Smooth muscle cell (in vitro differentiated cells): ENCODE results near the gene TAX1BP3. TPM values are rescaled to one million over a fixed set of nuclear protein-coding genes. Genes with fewer than 3 reads are reported as not detected.

Experiments used
- DNase-seq: peaks from one replicate; lab custom pipeline; 2025; ENCODE audit not compliant: unreplicated experiment; lab: John Stamatoyannopoulos, UW
- H2AFZ ChIP-seq: fragments of 200-600 bp; sonication (generic); 2 replicates; pipeline ENCODE4 v1.6.0; 2016; ENCODE audit warnings: antibody characterized with exemption, low read depth, mild to moderate bottlenecking
- H3F3A ChIP-seq: fragments of 200-600 bp; sonication (generic); 2 replicates; pipeline ENCODE4 v1.6.0; 2017; ENCODE audit warnings: antibody characterized with exemption, low read depth
- H3K27ac ChIP-seq: fragments of 200-600 bp; sonication (generic); 2 replicates; pipeline ENCODE4 v1.5.1; 2016; ENCODE audit warnings: low read depth, mild to moderate bottlenecking
- H3K27me3 ChIP-seq: fragments of 200-600 bp; sonication (generic); 2 replicates; pipeline ENCODE4 v1.6.1; 2016; ENCODE audit warnings: low read depth, mild to moderate bottlenecking
- H3K36me3 ChIP-seq: fragments of 200-600 bp; sonication (generic); 2 replicates; pipeline ENCODE4 v1.5.1; 2016; ENCODE audit warnings: low read depth
- H3K4me1 ChIP-seq: fragments of 200-600 bp; sonication (generic); 2 replicates; pipeline ENCODE4 v1.5.1; 2016; ENCODE audit warnings: low read depth
- H3K4me2 ChIP-seq: fragments of 200-600 bp; sonication (generic); 2 replicates; pipeline ENCODE4 v1.6.0; 2016; ENCODE audit warnings: mild to moderate bottlenecking
- H3K4me3 ChIP-seq: fragments of 200-600 bp; sonication (generic); 2 replicates; pipeline ENCODE4 v1.5.1; 2016; ENCODE audit warnings: mild to moderate bottlenecking
- H3K79me2 ChIP-seq: fragments of 200-600 bp; sonication (generic); 2 replicates; pipeline ENCODE4 v1.6.0; 2016; ENCODE audit warnings: low read depth, mild to moderate bottlenecking
- H3K9ac ChIP-seq: fragments of 200-600 bp; sonication (generic); 2 replicates; pipeline ENCODE4 v1.6.0; 2016; ENCODE audit warnings: low read depth
- H3K9me3 ChIP-seq: fragments of 200-600 bp; sonication (generic); replicated peaks from 2 replicates; pipeline ENCODE4 v1.5.1; 2016; ENCODE audit warnings: low read depth
- H4K20me1 ChIP-seq: fragments of 200-600 bp; sonication (generic); 2 replicates; pipeline ENCODE4 v1.6.0; 2016; ENCODE audit warnings: low read depth
- WGBS: methylation state at CpG from one replicate; pipeline ENCODE4 v1.1.7; 2016; ENCODE audit warnings: low lambda C conversion rate; 5-methylcytosine and 5-hydroxymethylcytosine counted together
- polyA plus RNA-seq: library from polyadenylated mRNA; unstranded; fragments of >200 nt; fragmentation: Nextera tagmentation; extraction: Ambion mirVana; gene quantifications from 2 replicates; pipeline ENCODE4 v1.2.1, GENCODE V29; 2016
- total RNA-seq: library from RNA; depleted of rRNA; stranded (reverse); fragments of >200 nt; gene quantifications from 2 replicates; pipeline ENCODE4 v1.2.3, GENCODE V29; 2014
- TF ChIP-seq, protein P1 (sequence below): fragments of 200-600 bp; sonication (generic); IDR thresholded peaks from 2 replicates; pipeline ENCODE4 v1.5.1; 2017; ENCODE audit warnings: borderline replicate concordance, mild to moderate bottlenecking, antibody characterized with exemption; ENCODE audit not compliant: insufficient read depth, poor library complexity, severe bottlenecking

TAX1BP3 gene
- total and polyA plus RNA-seq, 2 experiments from 2014 or later = 115 to 295 TPM

DNA sequence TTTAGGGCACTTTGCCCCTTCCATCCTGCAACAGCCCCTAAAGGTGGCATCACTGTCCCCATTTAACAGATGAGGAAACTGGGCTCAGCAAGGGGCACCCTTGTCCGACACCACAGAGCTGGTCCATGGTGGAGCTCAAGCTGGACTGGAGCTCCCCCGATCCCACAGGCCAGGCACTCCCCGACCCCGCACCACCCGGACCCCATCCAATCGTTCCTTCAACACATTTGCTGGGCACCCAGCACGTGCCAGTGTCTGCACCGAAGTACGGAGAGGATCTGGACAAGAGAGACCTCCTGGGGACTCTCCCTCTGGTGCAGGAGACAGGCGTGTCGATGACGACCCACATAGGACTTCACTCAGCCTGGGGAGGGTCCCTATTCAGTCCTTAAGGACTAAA lies 13.7 kb upstream of the TAX1BP3 start:
- no peaks in the 10 kb centered on the region for H3K36me3 ChIP-seq
- TF ChIP-seq, protein P1, sequence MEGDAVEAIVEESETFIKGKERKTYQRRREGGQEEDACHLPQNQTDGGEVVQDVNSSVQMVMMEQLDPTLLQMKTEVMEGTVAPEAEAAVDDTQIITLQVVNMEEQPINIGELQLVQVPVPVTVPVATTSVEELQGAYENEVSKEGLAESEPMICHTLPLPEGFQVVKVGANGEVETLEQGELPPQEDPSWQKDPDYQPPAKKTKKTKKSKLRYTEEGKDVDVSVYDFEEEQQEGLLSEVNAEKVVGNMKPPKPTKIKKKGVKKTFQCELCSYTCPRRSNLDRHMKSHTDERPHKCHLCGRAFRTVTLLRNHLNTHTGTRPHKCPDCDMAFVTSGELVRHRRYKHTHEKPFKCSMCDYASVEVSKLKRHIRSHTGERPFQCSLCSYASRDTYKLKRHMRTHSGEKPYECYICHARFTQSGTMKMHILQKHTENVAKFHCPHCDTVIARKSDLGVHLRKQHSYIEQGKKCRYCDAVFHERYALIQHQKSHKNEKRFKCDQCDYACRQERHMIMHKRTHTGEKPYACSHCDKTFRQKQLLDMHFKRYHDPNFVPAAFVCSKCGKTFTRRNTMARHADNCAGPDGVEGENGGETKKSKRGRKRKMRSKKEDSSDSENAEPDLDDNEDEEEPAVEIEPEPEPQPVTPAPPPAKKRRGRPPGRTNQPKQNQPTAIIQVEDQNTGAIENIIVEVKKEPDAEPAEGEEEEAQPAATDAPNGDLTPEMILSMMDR = no peak

DNA sequence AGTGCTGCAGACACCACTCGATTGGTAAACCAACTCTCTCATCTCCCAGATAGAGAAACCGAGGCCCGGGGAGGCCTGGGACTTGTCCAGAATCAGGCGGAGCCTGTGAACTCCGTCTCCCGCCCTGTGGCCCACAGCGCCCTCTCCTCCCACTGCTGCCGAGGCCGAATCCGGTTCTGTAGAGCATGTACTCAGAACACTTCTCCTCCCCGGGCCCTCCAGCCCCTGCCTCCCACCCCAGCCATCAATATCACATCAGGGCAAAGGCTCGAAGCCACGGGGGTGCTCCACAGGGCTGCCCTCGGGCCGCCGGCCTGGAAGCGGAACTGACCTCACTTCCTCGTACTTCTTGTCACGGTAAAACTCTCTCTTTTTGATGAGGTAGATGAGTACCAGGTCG lies 13.2 kb upstream of the TAX1BP3 start:
- Histone ChIP-seq H3K9me3 (no peaks in the 10 kb centered on the region), H3F3A (no peaks in the 10 kb centered on the region), H3K9ac (no peak overlapping the region), H3K36me3 (no peaks in the 10 kb centered on the region), H3K27me3 (no peaks in the 10 kb centered on the region), H3K4me2 (no peak overlapping the region), H3K79me2 (no peaks in the 10 kb centered on the region), H4K20me1 (no peaks in the 10 kb centered on the region), H3K4me1 (no peaks in the 10 kb centered on the region), H3K4me3 (no peak overlapping the region), H2AFZ (no peak overlapping the region), H3K27ac (no peak overlapping the region)
- 89% methylated on average over 20 of the region's 20 CpGs for WGBS
- DNase-seq = no peak
- TF ChIP-seq, protein P1 = no peak

More for the DNA sequence above, 13.7 kb upstream of the TAX1BP3 start:
- no peak overlapping the region for H3K4me3 ChIP-seq
- H3K79me2 ChIP-seq = no peaks in the 10 kb centered on the region
- no peaks in the 10 kb centered on the region for H3K9me3 ChIP-seq
- H3K9ac ChIP-seq = no peak overlapping the region
- H3K4me1 ChIP-seq = no peaks in the 10 kb centered on the region
- H3K4me2 ChIP-seq = no peak overlapping the region
- WGBS = 95% methylated on average over 12 of the region's 12 CpGs
- no peak overlapping the region for H3K27ac ChIP-seq
- no peaks in the 10 kb centered on the region for H3K27me3 ChIP-seq
- no peaks in the 10 kb centered on the region for H3F3A ChIP-seq
- no peak for DNase-seq
- H4K20me1 ChIP-seq = no peaks in the 10 kb centered on the region
- no peak overlapping the region for H2AFZ ChIP-seq

DNA sequence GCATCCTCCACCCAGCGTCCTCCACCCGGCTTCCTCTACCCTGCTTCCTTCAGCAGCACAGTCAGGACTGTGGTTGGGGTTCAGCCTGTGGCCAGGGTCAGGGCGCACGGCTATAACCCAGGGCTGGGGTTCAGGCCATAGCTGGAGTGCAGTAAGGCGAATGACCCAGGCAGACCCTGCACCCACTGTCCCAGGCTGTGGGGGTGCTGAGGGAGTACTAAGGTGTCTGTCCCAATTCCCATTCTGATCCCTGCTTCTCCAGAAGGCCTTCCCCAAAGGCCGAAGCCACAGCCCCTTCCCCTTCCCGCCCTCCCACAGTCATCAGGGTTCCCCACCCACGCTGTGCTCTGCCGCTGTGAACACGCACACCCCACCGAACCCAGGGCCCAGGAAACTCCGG lies 12.7 kb upstream of the TAX1BP3 start:
- 93% methylated on average over 12 of the region's 12 CpGs for WGBS
- no peak for DNase-seq
- no peaks in the 10 kb centered on the region for H3K9me3 ChIP-seq

DNA sequence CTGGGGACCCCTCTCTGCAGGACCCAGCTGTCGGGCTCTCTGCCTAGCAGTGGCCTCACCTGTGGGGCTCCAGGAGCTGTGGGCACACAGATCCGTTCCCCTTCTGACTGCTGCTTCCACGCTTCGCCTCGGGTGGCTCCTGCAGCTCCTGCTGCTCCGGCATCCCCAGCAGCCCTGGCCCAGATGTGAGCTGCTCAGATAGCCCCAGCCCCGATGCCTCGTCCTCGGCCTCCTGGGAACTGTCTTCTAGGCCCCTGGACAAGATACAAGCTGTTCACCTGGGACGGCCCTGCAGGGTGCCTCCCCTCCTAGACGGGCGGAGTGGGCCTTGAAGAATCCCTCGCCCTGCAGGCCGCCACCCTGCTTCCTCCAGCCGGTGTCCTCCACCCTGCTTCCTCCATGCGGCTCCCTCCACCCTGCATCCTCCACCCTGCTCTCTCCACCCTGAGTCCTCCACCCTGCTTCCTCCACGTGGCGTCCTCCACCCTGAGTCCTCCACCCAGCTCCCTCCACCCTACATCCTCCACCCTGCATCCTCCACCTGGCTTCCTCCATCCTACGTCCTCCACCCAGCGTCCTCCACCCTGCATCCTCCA lies 11.3 kb upstream of the TAX1BP3 start:
- Histone ChIP-seq H2AFZ (no peak overlapping the region), H3K4me3 (no peak overlapping the region), H3K9me3 (no peaks in the 10 kb centered on the region), H3K4me1 (no peaks in the 10 kb centered on the region), H3K36me3 (no peaks in the 10 kb centered on the region), H4K20me1 (no peaks in the 10 kb centered on the region), H3F3A (no peaks in the 10 kb centered on the region), H3K4me2 (no peak overlapping the region), H3K9ac (no peak overlapping the region), H3K27ac (no peak overlapping the region), H3K79me2 (no peaks in the 10 kb centered on the region), H3K27me3 (no peaks in the 10 kb centered on the region)
- no peak for DNase-seq
- TF ChIP-seq, protein P1 = no peak
- WGBS = 87% methylated on average over 18 of the region's 20 CpGs

More for the DNA sequence above, 12.7 kb upstream of the TAX1BP3 start:
- Histone ChIP-seq H3K27ac (no peak overlapping the region), H3K4me2 (no peak overlapping the region), H3K4me3 (no peak overlapping the region), H3K4me1 (no peaks in the 10 kb centered on the region), H4K20me1 (no peaks in the 10 kb centered on the region), H3K79me2 (no peaks in the 10 kb centered on the region), H3K27me3 (no peaks in the 10 kb centered on the region), H3K36me3 (no peaks in the 10 kb centered on the region), H3K9ac (no peak overlapping the region), H2AFZ (no peak overlapping the region), H3F3A (no peaks in the 10 kb centered on the region)
- TF ChIP-seq, protein P1 = no peak
